BJ (cell line): Measurements from ENCODE around the gene BICRAL. TPM values are rescaled to one million over a fixed set of nuclear protein-coding genes. Genes with fewer than 3 reads are reported as not detected.
A peak's percentile ranks its signal among the peaks of the same experiment; 100 is the strongest.

Experiments used
- CTCF ChIA-PET: fragments of 350-600 bp; formaldehyde crosslinking; extraction: SDS; loops from one replicate; lab custom pipeline; 2021; ENCODE audit warnings: antibody characterized with exemption, inconsistent platforms; lab: Yijun Ruan, JAX
- POLR2A ChIA-PET: fragments of 300-600 bp; sonication (Branson Sonifier 250); formaldehyde crosslinking; extraction: SDS; loops from one replicate; lab custom pipeline; 2021; ENCODE audit warnings: antibody characterized with exemption; lab: Charles Lee
- DNase-seq: peaks from one replicate; pipeline ENCODE4 v3.0.0-alpha.2; 2011; ENCODE audit warnings: low read depth
- H3K27me3 ChIP-seq: 2 replicates; pipeline ENCODE4 v1.6.0; 2011; ENCODE audit warnings: low read length; ENCODE audit not compliant: control insufficient read depth, insufficient read depth
- H3K36me3 ChIP-seq: 2 replicates; pipeline ENCODE4 v1.5.1; 2011; ENCODE audit warnings: low read length; ENCODE audit not compliant: control insufficient read depth, insufficient read depth
- H3K4me3 ChIP-seq: 2 replicates; pipeline ENCODE4 v1.5.1; 2011; ENCODE audit warnings: low read depth, mild to moderate bottlenecking, control low read depth, low read length
- CTCF ChIP-seq: IDR thresholded peaks from 2 replicates; pipeline ENCODE4 v1.5.1; 2011; ENCODE audit warnings: low read depth, mild to moderate bottlenecking, control low read depth, inconsistent platforms, low read length, moderate library complexity; ENCODE audit not compliant: insufficient read depth
- polyA plus RNA-seq: library from polyadenylated mRNA; depleted of rRNA; stranded (reverse); fragments of >200 nt; gene quantifications from 2 replicates; pipeline ENCODE4 v1.2.3, GENCODE V29; 2011

BICRAL gene
- polyA plus RNA-seq, 1 experiment: 7.4 TPM

DNA sequence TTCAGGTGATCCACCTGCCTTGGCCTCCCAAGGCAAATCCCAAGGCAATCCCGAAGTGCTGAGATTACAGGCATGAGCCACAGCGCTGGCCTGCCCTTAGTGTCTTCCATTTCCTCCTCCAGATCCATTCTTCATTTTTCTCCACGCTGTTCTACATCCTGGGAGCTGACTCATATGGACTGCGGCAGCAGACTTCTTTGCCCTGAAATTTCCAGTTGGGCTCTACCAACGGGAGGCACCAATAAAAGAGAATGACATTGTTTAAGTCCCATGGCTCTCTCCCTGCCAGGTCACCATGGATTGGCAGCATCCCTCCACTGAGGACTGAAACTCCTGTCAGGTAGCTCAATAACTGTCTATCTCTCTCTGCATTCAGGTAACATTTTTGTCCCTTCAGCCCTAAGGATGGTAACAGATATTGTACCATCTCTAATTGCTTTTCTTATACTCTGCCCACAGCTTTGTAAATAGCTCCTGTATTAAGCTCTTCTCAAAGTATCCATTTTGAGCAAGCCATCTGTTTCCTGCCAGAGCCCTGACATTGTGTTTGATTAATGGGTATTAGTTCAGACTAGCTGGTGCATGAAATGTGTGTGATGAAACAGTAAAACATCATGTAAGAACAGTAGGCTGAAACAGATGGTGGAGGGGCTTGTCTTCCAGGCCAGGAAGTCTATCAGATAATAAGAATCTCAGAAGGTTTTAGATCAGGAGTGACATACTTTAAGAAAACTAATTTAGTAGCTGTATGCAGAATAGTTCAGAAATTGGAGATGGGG is 39.5 kb upstream of the BICRAL start:
- CTCF ChIA-PET: interaction anchor here (0.9 kb wide), 1 partner anchor 15 kb away, joined by 4 read pairs; no protein-coding TSS in a partner anchor
- no peak for DNase-seq
- H3K36me3 ChIP-seq: no peaks in the 10 kb centered on the region
- no peaks in the 10 kb centered on the region for H3K27me3 ChIP-seq
- H3K4me3 ChIP-seq: no peak overlapping the region
- POLR2A ChIA-PET: interaction anchor here (0.6 to 0.9 kb wide), 3 partner anchors 58 to 855 kb away, joined by 3 to 13 read pairs (median 4); no protein-coding TSS in a partner anchor
- TF ChIP-seq CTCF: no peak

- CTCF ChIA-PET: interaction anchor here (0.7 to 1.0 kb wide), 2 partner anchors 14 to 16 kb away, joined by 3 read pairs; no protein-coding TSS in a partner anchor
- H3K4me3 ChIP-seq: peak overlapping the region; percentile 76
- POLR2A ChIA-PET: no interaction called here
- no peak for TF ChIP-seq CTCF
- no peaks in the 10 kb centered on the region for H3K36me3 ChIP-seq
- DNase-seq: no peak
- H3K27me3 ChIP-seq: no peaks in the 10 kb centered on the region
Measured at GRCh38 chr6:42744351-42744893, 37.4 kb upstream of the BICRAL start.

DNA sequence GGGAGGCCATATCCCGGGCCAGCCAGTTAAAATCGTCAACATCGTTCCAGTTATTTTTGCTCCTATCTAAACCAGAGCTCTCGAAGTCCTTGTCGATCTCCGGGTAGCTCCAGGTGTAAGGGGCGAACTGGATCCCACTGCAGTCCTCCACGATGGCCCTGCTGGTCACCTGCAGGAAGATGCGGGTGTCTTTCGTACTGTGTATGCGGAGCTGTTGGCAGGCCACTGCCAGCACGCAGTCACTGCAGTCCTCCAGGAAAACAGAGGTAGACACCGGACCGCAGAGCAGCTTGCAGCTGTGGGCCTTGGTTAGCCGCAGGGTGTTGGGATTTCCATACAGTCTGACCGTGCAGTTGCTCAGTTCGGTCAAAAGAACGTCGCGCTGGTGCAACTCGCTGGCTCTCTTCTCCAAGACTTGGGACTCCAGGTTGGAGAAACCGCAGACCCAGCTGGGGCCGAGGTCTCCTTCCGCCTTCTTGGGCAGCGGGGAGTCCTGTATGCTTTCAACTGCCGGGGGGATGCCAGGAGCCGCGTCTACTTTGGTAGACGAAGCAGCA is 36.7 kb upstream of the BICRAL start:
- no peaks in the 10 kb centered on the region for H3K27me3 ChIP-seq
- no peaks in the 10 kb centered on the region for H3K36me3 ChIP-seq
- DNase-seq: no peak
- ChIA-PET CTCF (interaction anchor here (0.8 to 2.5 kb wide), 4 partner anchors 16 to 52 kb away, joined by 3 to 8 read pairs (median 4); no protein-coding TSS in a partner anchor), POLR2A (interaction anchor here (0.5 to 0.6 kb wide), 2 partner anchors 275 to 455 kb away, joined by 3 read pairs; no protein-coding TSS in a partner anchor)
- peak overlapping the region; percentile 76 for H3K4me3 ChIP-seq
- TF ChIP-seq CTCF: no peak

DNA sequence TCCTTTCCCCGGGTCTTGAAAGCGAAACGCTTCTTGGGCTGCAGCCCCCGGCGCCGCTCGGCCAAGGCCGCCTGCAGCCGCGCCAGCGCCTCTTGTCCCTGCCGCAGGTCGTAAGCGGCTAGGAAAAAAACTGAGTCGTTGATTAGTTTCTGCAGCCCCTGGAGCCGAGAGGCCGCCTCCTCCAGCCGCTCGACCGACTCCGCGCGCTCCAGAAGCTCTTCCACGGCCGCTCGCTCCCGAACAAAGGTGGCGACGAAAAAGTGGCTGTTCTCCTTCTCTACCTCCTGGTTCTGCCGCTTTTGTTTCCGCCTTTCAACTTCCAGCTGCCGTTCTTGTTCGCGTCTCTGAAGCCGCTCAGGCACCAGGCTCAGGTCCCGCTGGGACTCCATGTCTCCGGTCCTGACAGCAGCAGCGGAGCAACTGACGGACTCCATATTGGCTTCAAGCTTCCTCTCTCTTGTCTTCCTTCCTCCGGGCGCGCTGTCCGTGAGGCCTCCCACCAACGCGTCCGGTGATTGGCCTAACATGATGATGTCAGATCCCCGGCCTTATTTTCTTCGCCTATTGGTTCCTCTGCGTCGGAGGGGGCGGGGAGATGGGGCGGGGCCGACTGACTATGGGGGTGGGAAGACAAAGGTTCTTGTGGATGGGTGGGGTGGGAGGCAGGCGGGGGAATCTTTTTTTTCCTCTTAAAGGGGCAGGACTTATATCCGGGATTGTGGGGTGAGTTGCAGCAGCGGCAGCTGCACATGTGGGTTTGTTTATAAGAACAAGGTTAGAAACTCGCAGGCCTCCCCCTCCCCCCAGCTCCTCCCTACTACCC is 36.0 kb upstream of the BICRAL start, which contains the start of gene TBCC:
TBCC (minus strand) TSS at position 464 of the 823 bp plus-strand sequence; CDS start at position 434, 30 bp downstream.
- ChIA-PET POLR2A (interaction anchor here (0.5 to 1.0 kb wide), 4 partner anchors 37 to 884 kb away, joined by 3 to 8 read pairs (median 4); no protein-coding TSS in a partner anchor), CTCF (interaction anchor here (0.8 to 2.5 kb wide), 4 partner anchors 17 to 53 kb away, joined by 3 to 8 read pairs (median 4); no protein-coding TSS in a partner anchor)
- TF ChIP-seq CTCF: no peak
- H3K4me3 ChIP-seq: peak within 1 kb of the TSS; percentile 76
- H3K27me3 ChIP-seq: no peaks in the 10 kb centered on the region
- no peaks in the 10 kb centered on the region for H3K36me3 ChIP-seq
- peak; percentile 95 for DNase-seq
